DOHH2 (cell line): ENCODE measurements around the gene PLXNB1.

ENCODE experiments used
- EZH2phosphoT487 ChIP-seq: fragments of 200-600 bp; sonication (generic); IDR thresholded peaks from 2 replicates; pipeline ENCODE4 v1.6.1; 2017; ENCODE audit warnings: borderline replicate concordance, mild to moderate bottlenecking, antibody characterized with exemption, low read length, moderate library complexity, mixed read lengths
- TF ChIP-seq, protein P1 (sequence below): fragments of 200-600 bp; sonication (generic); IDR thresholded peaks from one replicate; pipeline ENCODE4 v1.5.1; 2014; ENCODE audit warnings: antibody characterized with exemption, mild to moderate bottlenecking, low read depth, low read length; ENCODE audit not compliant: poor library complexity, severe bottlenecking

DNA sequence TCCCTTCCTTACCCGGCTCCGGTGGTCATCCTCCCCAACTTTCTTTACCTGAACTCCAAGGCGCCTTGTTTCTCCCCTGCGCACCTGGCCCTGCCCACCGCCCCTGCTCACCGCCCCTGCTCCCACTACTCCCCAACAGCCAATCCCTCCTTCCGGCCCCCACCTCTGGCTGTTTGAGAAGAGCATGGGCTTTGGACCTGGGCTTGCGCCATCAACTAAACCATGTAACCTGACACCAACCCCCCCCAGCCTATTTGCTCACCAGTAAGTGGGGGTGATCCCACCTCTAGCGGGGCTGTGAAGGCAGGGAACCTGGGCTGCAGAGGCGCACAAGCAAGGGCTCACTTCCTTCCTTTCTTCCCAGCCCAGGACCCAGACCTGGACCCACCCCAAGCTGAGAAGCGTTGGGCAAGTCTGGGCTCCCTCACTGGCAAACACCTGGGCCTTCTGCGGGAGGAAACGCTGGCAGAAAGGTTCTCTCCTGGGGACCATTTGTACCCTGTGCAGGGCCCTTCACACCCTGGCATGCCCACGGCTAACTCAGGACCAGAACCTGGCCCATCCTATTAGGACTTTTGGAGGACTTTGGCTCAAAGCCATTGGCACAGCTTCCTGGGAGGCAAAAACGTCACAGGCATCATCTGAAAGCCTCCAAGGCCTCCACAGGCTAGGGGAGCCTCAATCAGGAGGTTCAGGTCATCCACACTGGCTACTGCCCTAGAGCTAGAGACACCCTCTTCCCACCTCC, at the start of gene PLXNB1:
- TF ChIP-seq, protein P1, sequence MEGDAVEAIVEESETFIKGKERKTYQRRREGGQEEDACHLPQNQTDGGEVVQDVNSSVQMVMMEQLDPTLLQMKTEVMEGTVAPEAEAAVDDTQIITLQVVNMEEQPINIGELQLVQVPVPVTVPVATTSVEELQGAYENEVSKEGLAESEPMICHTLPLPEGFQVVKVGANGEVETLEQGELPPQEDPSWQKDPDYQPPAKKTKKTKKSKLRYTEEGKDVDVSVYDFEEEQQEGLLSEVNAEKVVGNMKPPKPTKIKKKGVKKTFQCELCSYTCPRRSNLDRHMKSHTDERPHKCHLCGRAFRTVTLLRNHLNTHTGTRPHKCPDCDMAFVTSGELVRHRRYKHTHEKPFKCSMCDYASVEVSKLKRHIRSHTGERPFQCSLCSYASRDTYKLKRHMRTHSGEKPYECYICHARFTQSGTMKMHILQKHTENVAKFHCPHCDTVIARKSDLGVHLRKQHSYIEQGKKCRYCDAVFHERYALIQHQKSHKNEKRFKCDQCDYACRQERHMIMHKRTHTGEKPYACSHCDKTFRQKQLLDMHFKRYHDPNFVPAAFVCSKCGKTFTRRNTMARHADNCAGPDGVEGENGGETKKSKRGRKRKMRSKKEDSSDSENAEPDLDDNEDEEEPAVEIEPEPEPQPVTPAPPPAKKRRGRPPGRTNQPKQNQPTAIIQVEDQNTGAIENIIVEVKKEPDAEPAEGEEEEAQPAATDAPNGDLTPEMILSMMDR, result no peak
- TF ChIP-seq EZH2phosphoT487, result no peak
